Endothelial cell of umbilical vein (primary cell): ENCODE data around the gene CNTN1. TPM values are rescaled to one million over a fixed set of nuclear protein-coding genes. Genes with fewer than 3 reads are reported as not detected.

ENCODE experiments used
- BruUV-seq: library from RNA; stranded (reverse); fragments of 400-500 nt; replicated peaks from 2 replicates; lab custom pipeline; 2021; lab: Mats Ljungman, UMichigan
- CTCF ChIA-PET: fragments of 300-600, 350-600 bp; sonication (Branson Sonifier 250); formaldehyde crosslinking; loops from one replicate; lab custom pipeline; 2021; ENCODE audit warnings: antibody characterized with exemption, inconsistent platforms; lab: Charles Lee
- POLR2A ChIA-PET: fragments of 300-600, 350-600 bp; sonication (Branson Sonifier 250); formaldehyde crosslinking; loops from one replicate; lab custom pipeline; 2021; ENCODE audit warnings: antibody characterized with exemption, inconsistent platforms; lab: Charles Lee
- DNase-seq: peaks from one replicate; pipeline ENCODE4 v3.0.0-alpha.2; 2011; ENCODE audit warnings: low read depth, low spot score
- FAIRE-seq: peaks from 2 replicates; lab custom pipeline; 2011; peaks lifted over from hg19 to GRCh38; lab: Jason Lieb, UNC
- H2AFZ ChIP-seq: 2 replicates; pipeline ENCODE4 v1.6.0; 2012; ENCODE audit warnings: low read depth, low read length, control low read depth, inconsistent platforms
- H3K27ac ChIP-seq: 2 replicates; pipeline ENCODE4 v1.5.1; 2011; ENCODE audit warnings: low read depth, mild to moderate bottlenecking, control low read depth, low read length, moderate library complexity; ENCODE audit not compliant: insufficient read depth
- H3K27me3 ChIP-seq, 2 experiments: 2 replicates each; pipeline versions ENCODE4 v1.6.0 to v1.6.1; 2011; ENCODE audit warnings: low read length in 2 of 2, mixed read lengths in 1 of 2; ENCODE audit not compliant: control insufficient read depth in 2 of 2, insufficient read depth in 2 of 2
- H3K36me3 ChIP-seq, 2 experiments: 2 replicates in 1 of 2; 3 replicates in 1 of 2; pipeline ENCODE4 v1.5.1; 2011; ENCODE audit warnings: low read length in 2 of 2, mild to moderate bottlenecking in 1 of 2, moderate library complexity in 1 of 2; ENCODE audit not compliant: control insufficient read depth in 2 of 2, insufficient read depth in 2 of 2; ENCODE audit errors: extremely low read depth in 1 of 2
- H3K4me1 ChIP-seq: 3 replicates; pipeline ENCODE4 v1.5.1; 2011; ENCODE audit warnings: mild to moderate bottlenecking, low read length; ENCODE audit not compliant: control insufficient read depth, insufficient read depth; ENCODE audit errors: extremely low read depth
- H3K4me2 ChIP-seq: 2 replicates; pipeline ENCODE4 v1.6.1; 2011; ENCODE audit warnings: low read length, control low read depth, mixed read lengths; ENCODE audit not compliant: insufficient read depth
- H3K4me3 ChIP-seq, 3 experiments: fragments of 200-600 bp in 1 of 3; sonication (generic), shearing (Covaris generic) in 1 of 3; replicated peaks in 1 of 3; 2 replicates each; pipeline ENCODE4 v1.5.1; 2011 to 2016; ENCODE audit warnings: control low read depth in 3 of 3, low read length in 3 of 3, mild to moderate bottlenecking in 2 of 3, inconsistent platforms in 1 of 3, low read depth in 1 of 3, moderate library complexity in 1 of 3; ENCODE audit not compliant: insufficient read depth in 1 of 3
- H3K79me2 ChIP-seq: 2 replicates; pipeline ENCODE4 v1.6.0; 2012; ENCODE audit warnings: low read length, inconsistent platforms; ENCODE audit not compliant: control insufficient read depth, insufficient read depth
- H3K9ac ChIP-seq: replicated peaks from 2 replicates; pipeline ENCODE3; 2011; ENCODE audit warnings: low read length, control low read depth; ENCODE audit not compliant: insufficient read depth; ENCODE audit errors: extremely low read depth
- H3K9me1 ChIP-seq: replicated peaks from 3 replicates; pipeline ENCODE4 v1.6.0; 2011; ENCODE audit warnings: mild to moderate bottlenecking, low read length; ENCODE audit not compliant: control insufficient read depth, insufficient read depth; ENCODE audit errors: extremely low read depth
- H3K9me3 ChIP-seq: replicated peaks from 2 replicates; pipeline ENCODE4 v1.5.1; 2012; ENCODE audit warnings: low read length, inconsistent platforms; ENCODE audit not compliant: control insufficient read depth, insufficient read depth
- H4K20me1 ChIP-seq: replicated peaks from 2 replicates; pipeline ENCODE3; 2011; ENCODE audit warnings: mild to moderate bottlenecking, low read length; ENCODE audit not compliant: control insufficient read depth, insufficient read depth; ENCODE audit errors: extremely low read depth
- EZH2 ChIP-seq: IDR thresholded peaks from 2 replicates; pipeline ENCODE4 v1.6.1; 2012; ENCODE audit warnings: borderline replicate concordance, low read depth, mild to moderate bottlenecking, moderate library complexity, low read length, inconsistent platforms; ENCODE audit not compliant: severe bottlenecking
- FOS ChIP-seq: IDR thresholded peaks from 2 replicates; pipeline ENCODE4 v1.6.1; 2011; ENCODE audit warnings: mild to moderate bottlenecking, low read length, moderate library complexity, borderline replicate concordance; ENCODE audit not compliant: insufficient read depth
- GATA2 ChIP-seq: IDR thresholded peaks from 2 replicates; pipeline ENCODE4 v1.7.0; 2011; ENCODE audit warnings: low read depth, mild to moderate bottlenecking, moderate library complexity, mixed read lengths, low read length; ENCODE audit not compliant: insufficient read length, insufficient read depth
- JUN ChIP-seq: IDR thresholded peaks from 2 replicates; pipeline ENCODE4 v1.6.1; 2011; ENCODE audit warnings: borderline replicate concordance, low read depth; ENCODE audit not compliant: insufficient read length, insufficient read depth
- MYC ChIP-seq: IDR thresholded peaks from one replicate; pipeline ENCODE4 v1.6.1; 2011; ENCODE audit warnings: mild to moderate bottlenecking, low read depth, low read length
- POLR2A ChIP-seq: IDR thresholded peaks from 2 replicates; pipeline ENCODE4 v1.6.1; 2012; ENCODE audit warnings: low read depth, mild to moderate bottlenecking, control low read depth, low read length
- POLR2AphosphoS5 ChIP-seq: IDR thresholded peaks from 2 replicates; pipeline ENCODE4 v1.6.1; 2012; ENCODE audit warnings: low read depth, mild to moderate bottlenecking, control low read depth, low read length, moderate library complexity; ENCODE audit not compliant: insufficient read depth
- dilution Hi-C: fragments of 300-500 bp; cut with MboI; formaldehyde crosslinking; loops from one replicate; pipeline ENCODE4 v1.15.0; 2019; ENCODE audit warnings: low sequenced_read_pairs; ENCODE audit not compliant: extremely low pct_ligation_motif_present
- intact Hi-C: fragments of 100-400 bp; cut with micrococcal nuclease; formaldehyde crosslinking; loops from one replicate; pipeline ENCODE4 v1.10.0; 2022
- polyA plus RNA-seq, 4 experiments: library from polyadenylated mRNA; depleted of rRNA in 3 of 4; stranded (reverse) in 3 of 4; unstranded in 1 of 4; fragments of >200 nt; gene quantifications; 2 replicates each; pipeline versions ENCODE4 v1.2.1 to v1.2.3, GENCODE V29; 2011 to 2012; ENCODE audit warnings: missing spikeins in 1 of 4
- total RNA-seq: library from RNA; stranded (reverse); gene quantifications from 2 replicates; pipeline ENCODE4 v1.2.3, GENCODE V29; 2021
- TF ChIP-seq, protein P1 (sequence below), 2 donors: IDR thresholded peaks; 1 replicate in 1 of 2; 2 replicates in 1 of 2; pipeline ENCODE4 v1.5.1; 2011; ENCODE audit warnings: low read length in 2 of 2, mild to moderate bottlenecking in 2 of 2, moderate library complexity in 2 of 2, control low read depth in 1 of 2, inconsistent platforms in 1 of 2, low read depth in 1 of 2; ENCODE audit not compliant: insufficient read depth in 1 of 2; ENCODE audit errors: extremely low read depth in 1 of 2
- TF ChIP-seq, protein P2 (sequence below): IDR thresholded peaks from 2 replicates; pipeline ENCODE4 v1.6.1; 2011; ENCODE audit not compliant: insufficient read depth, insufficient read length

Gene CNTN1
- total and polyA plus RNA-seq, 2 donors (not counting 3 experiments of a cell fraction or from before 2014, with no cell fraction given): 0.07 TPM; not detected in 1

DNA sequence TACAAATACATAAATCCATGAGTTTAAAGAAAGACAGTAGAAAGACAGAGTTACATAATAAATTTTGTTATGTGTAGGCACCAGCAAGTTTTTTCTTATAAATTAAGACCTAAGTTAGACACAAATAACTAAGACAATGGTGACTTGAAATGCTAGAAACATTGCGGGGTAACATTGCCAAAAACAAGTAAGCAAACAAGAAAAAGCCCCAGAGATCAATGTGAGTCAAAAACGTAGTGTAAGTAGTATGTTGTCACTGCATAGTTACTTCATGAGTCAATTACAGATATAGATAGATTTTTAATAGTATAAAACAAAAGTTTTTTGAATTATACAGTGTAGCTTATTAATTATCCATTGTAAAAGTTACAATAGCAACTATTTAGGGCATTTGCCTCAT is 83.4 kb downstream of the CNTN1 start:
- DNase-seq (no peak), FAIRE-seq (no peak)
- Histone ChIP-seq H4K20me1 (no peaks in the 10 kb centered on the region), H2AFZ (no peak overlapping the region), H3K9ac (no peak overlapping the region), H3K4me2 (no peak overlapping the region), H3K4me1 (no peaks in the 10 kb centered on the region), H3K4me3 (no peak overlapping the region), H3K9me1 (no peaks in the 10 kb centered on the region), H3K79me2 (no peaks in the 10 kb centered on the region), H3K27ac (no peak overlapping the region), H3K9me3 (no peaks in the 10 kb centered on the region), H3K27me3 (no peaks in the 10 kb centered on the region), H3K36me3 (no peaks in the 10 kb centered on the region)
- ChIA-PET CTCF (no interaction called here), POLR2A (no interaction called here)
- intact Hi-C loops: no loop called here
- dilution Hi-C loops: no loop called here
- no TSS peak for BruUV-seq
- TF ChIP-seq, protein P1, sequence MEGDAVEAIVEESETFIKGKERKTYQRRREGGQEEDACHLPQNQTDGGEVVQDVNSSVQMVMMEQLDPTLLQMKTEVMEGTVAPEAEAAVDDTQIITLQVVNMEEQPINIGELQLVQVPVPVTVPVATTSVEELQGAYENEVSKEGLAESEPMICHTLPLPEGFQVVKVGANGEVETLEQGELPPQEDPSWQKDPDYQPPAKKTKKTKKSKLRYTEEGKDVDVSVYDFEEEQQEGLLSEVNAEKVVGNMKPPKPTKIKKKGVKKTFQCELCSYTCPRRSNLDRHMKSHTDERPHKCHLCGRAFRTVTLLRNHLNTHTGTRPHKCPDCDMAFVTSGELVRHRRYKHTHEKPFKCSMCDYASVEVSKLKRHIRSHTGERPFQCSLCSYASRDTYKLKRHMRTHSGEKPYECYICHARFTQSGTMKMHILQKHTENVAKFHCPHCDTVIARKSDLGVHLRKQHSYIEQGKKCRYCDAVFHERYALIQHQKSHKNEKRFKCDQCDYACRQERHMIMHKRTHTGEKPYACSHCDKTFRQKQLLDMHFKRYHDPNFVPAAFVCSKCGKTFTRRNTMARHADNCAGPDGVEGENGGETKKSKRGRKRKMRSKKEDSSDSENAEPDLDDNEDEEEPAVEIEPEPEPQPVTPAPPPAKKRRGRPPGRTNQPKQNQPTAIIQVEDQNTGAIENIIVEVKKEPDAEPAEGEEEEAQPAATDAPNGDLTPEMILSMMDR (IDR thresholded peaks at IDR 0.05; ENCODE audit: extremely low read depth in 1 of 2, insufficient read depth in 1 of 2, low read depth in 1 of 2, low read length in 2 of 2): no peak
- no peak for TF ChIP-seq FOS
- no peak for TF ChIP-seq MYC
- no peak for TF ChIP-seq POLR2AphosphoS5
- TF ChIP-seq EZH2: no peak
- TF ChIP-seq GATA2: no peak
- TF ChIP-seq, protein P2, sequence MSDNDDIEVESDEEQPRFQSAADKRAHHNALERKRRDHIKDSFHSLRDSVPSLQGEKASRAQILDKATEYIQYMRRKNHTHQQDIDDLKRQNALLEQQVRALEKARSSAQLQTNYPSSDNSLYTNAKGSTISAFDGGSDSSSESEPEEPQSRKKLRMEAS: no peak
- no peak for TF ChIP-seq POLR2A
- no peak for TF ChIP-seq JUN
